K562 (cell line): ENCODE results near the gene SLC10A3. TPM values are rescaled to one million over a fixed set of nuclear protein-coding genes. Genes with fewer than 3 reads are reported as not detected.

Source experiments
- DDX20 ChIP-seq: fragments of 450-650 bp; IDR thresholded peaks from 2 replicates; pipeline ENCODE4 v1.6.1; 2016; ENCODE audit warnings: missing genetic modification characterization, low read depth, mild to moderate bottlenecking, missing compliant biosample characterization, moderate library complexity
- ETS1 ChIP-seq: conservative IDR thresholded peaks from 2 replicates; pipeline ENCODE4 v1.6.1; 2011; ENCODE audit warnings: low read depth, mild to moderate bottlenecking, low read length; ENCODE audit not compliant: control insufficient read depth
- FOSL1 ChIP-seq: fragments of 200-800 bp; sonication (Bioruptor generic); conservative IDR thresholded peaks from 2 replicates; pipeline ENCODE4 v1.6.1; 2016; ENCODE audit warnings: missing genetic modification characterization, missing compliant biosample characterization
- GTF3C2 ChIP-seq: IDR thresholded peaks from 3 replicates; pipeline ENCODE4 v1.6.1; 2011; ENCODE audit warnings: borderline replicate concordance, mild to moderate bottlenecking, moderate library complexity; ENCODE audit not compliant: insufficient read length; ENCODE audit errors: extremely low read depth
- KLF1 ChIP-seq: fragments of 450-650 bp; IDR thresholded peaks from 2 replicates; pipeline ENCODE4 v1.6.1; 2016; ENCODE audit warnings: missing genetic modification characterization, missing compliant biosample characterization
- MTA2 ChIP-seq: fragments of 450-650 bp; IDR thresholded peaks from 2 replicates; pipeline ENCODE4 v1.6.1; 2016; ENCODE audit warnings: low read depth
- MYBL2 ChIP-seq, 2 experiments: fragments of 450-650 bp in 1 of 2; sonication (generic) in 1 of 2; formaldehyde crosslinking in 1 of 2; IDR thresholded peaks; 2 replicates each; pipeline versions ENCODE4 v1.6.1 to v1.8.1; 2017 to 2022; ENCODE audit warnings: borderline replicate concordance in 1 of 2, inconsistent platforms in 1 of 2, low read depth in 1 of 2, mild to moderate bottlenecking in 1 of 2, missing genetic modification reagents in 1 of 2, moderate library complexity in 1 of 2
- PHF20 ChIP-seq: fragments of 450-650 bp; IDR thresholded peaks from 2 replicates; pipeline ENCODE4 v1.6.1; 2018; ENCODE audit not compliant: partially characterized antibody
- SNAPC5 ChIP-seq: fragments of 250-450 bp; sonication (Bioruptor Pico); IDR thresholded peaks from 2 replicates; pipeline ENCODE4 v1.8.0; 2021; ENCODE audit warnings: moderate library complexity, mild to moderate bottlenecking, inconsistent platforms
- TAF1 ChIP-seq: IDR thresholded peaks from 2 replicates; pipeline ENCODE4 v1.6.1; 2011; ENCODE audit warnings: mild to moderate bottlenecking, low read length, moderate library complexity; ENCODE audit not compliant: insufficient read depth, control insufficient read depth, severe bottlenecking; ENCODE audit errors: extremely low read depth
- ZBTB11 ChIP-seq, 3 experiments: fragments of 200-800 bp in 1 of 3; fragments of 250-450 bp in 1 of 3; fragments of 450-650 bp in 1 of 3; sonication (Bioruptor Pico) in 1 of 3; sonication (Bioruptor generic) in 1 of 3; formaldehyde crosslinking in 1 of 3; IDR thresholded peaks; 2 replicates each; pipeline versions ENCODE4 v1.6.1 to v1.8.0; 2016 to 2022; ENCODE audit warnings: mild to moderate bottlenecking in 2 of 3, missing genetic modification characterization in 2 of 3, missing compliant biosample characterization in 1 of 3, moderate library complexity in 1 of 3
- ZEB2 ChIP-seq: fragments of 450-650 bp; IDR thresholded peaks from 2 replicates; pipeline ENCODE4 v1.6.1; 2016
- ZNF212 ChIP-seq: fragments of 450-650 bp; formaldehyde crosslinking; IDR thresholded peaks from 2 replicates; pipeline ENCODE4 v1.4.0; 2020; ENCODE audit warnings: mild to moderate bottlenecking
- ZNF444 ChIP-seq: fragments of 250-450 bp; sonication (Bioruptor Pico); IDR thresholded peaks from 2 replicates; pipeline ENCODE4 v1.4.0; 2020; ENCODE audit warnings: mild to moderate bottlenecking, moderate library complexity
- polyA plus RNA-seq, 8 experiments: library from polyadenylated mRNA; depleted of rRNA in 4 of 8; stranded (reverse) in 5 of 8; unstranded in 3 of 8; fragments of >200 nt; fragmentation: Nextera tagmentation in 2 of 8; fragmentation: Illumina TruSeq in 1 of 8; extraction: Ambion mirVana in 2 of 8; extraction: Trizol in 1 of 8; gene quantifications; 2 replicates each; pipeline versions ENCODE4 v1.2.1 to v1.2.3, GENCODE V29; 2011 to 2014; ENCODE audit warnings: inconsistent platforms in 1 of 8, missing spikeins in 1 of 8
- total RNA-seq, 7 experiments: library from RNA; depleted of rRNA in 6 of 7; stranded (reverse); fragments of >200 nt in 6 of 7; fragmentation: Illumina TruSeq in 2 of 7; extraction: Trizol in 2 of 7; gene quantifications; 2 replicates each; pipeline versions ENCODE4 v1.2.1 to v1.2.3, GENCODE V29; 2011 to 2021; ENCODE audit warnings: low replicate concordance in 1 of 7
- TF ChIP-seq, protein P1 (sequence below): fragments of 250-450 bp; sonication (Bioruptor Pico); IDR thresholded peaks from 2 replicates; pipeline ENCODE4 v1.4.0; 2020

Gene SLC10A3
- total and polyA plus RNA-seq, 9 of the 15 experiments (the other 6 are each of a cell fraction or from before 2014, with no cell fraction given), result 5.2 to 30.6 (median 16.7) TPM

DNA sequence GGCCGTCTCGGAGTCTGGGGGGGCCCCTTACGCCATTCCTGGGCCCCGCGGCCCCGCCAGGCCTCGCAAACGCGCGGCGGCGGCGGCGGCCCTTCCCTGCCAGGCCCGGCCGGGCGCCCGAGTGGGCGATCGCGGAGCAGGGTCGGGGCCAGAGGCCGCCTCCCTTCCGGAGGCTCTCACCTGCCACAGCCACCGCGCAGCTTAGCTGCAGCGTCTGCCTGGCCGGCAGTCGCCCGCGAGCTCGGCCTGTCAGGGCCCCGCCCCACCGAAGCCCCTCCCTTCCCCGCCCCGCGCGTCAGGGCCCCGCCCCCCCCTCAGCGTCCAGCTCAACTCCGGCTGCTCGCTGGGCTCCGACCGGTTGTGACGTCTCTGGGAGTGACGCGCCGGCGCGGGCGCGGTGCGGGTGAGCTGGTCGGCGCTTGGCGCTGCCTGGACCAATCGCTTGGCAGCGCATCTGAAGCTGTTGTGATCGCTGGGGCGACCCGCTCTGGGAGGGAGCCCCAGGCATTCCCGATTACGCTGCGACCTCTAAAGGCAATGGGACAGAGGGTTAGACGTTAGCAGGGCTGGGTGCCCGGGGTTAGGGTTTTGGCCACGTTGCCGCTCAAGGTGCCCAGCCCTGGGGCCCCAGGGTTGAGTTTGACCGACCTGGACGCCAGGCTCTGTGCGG, at the start of gene SLC10A3 (continued):
- TF ChIP-seq SNAPC5 (CRISPR knock-in tag) (no peak), ETS1 (no peak), MYBL2 (IDR thresholded peaks at IDR 0.05; ENCODE audit: low read depth) (no peak), MYBL2 (CRISPR knock-in tag; IDR thresholded peaks at IDR 0.05; ENCODE audit: borderline replicate concordance) (no peak), TAF1 (peak; percentile 76), ZNF212 (CRISPR knock-in tag) (no peak), GTF3C2 (no peak), MTA2 (no peak), PHF20 (no peak), DDX20 (tag) (no peak), ZEB2 (no peak), ZNF444 (no peak), KLF1 (tag) (no peak), FOSL1 (tag) (no peak; the same call in 1 of the 2 replicates), ZBTB11 (CRISPR knock-in tag; IDR thresholded peaks at IDR 0.05) (peak in 1 of 3 experiments; percentile 58; a peak in 1 of 6 replicates)
- TF ChIP-seq, protein P1, sequence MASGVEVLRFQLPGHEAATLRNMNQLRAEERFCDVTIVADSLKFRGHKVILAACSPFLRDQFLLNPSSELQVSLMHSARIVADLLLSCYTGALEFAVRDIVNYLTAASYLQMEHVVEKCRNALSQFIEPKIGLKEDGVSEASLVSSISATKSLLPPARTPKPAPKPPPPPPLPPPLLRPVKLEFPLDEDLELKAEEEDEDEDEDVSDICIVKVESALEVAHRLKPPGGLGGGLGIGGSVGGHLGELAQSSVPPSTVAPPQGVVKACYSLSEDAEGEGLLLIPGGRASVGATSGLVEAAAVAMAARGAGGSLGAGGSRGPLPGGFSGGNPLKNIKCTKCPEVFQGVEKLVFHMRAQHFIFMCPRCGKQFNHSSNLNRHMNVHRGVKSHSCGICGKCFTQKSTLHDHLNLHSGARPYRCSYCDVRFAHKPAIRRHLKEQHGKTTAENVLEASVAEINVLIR (CRISPR knock-in tag), result no peak
